ENCODE data around the gene RETREG1.

DNA sequence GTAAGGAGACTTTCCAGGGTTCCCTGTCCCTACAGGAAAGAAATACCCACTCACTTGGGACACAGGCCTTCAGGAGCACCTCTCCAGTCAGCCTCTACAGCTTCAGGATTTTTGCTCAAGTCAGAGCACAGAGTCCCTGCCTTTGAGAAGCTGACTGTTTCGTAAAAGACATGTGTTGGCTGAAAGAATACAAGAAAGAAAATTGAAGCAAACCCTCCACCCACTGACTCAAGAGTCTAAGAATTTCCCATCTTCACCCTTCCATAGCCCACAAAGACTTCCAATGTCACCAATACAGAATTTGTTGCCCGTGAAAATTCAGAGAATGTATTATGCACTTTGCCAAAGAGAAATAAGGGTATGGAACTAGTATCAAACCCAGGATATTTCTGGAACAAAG lies 98.2 kb downstream of the RETREG1 start:
- TF ChIP-seq POLR2A (IDR thresholded peaks at IDR 0.05), result no peak
- TF ChIP-seq, protein P1, sequence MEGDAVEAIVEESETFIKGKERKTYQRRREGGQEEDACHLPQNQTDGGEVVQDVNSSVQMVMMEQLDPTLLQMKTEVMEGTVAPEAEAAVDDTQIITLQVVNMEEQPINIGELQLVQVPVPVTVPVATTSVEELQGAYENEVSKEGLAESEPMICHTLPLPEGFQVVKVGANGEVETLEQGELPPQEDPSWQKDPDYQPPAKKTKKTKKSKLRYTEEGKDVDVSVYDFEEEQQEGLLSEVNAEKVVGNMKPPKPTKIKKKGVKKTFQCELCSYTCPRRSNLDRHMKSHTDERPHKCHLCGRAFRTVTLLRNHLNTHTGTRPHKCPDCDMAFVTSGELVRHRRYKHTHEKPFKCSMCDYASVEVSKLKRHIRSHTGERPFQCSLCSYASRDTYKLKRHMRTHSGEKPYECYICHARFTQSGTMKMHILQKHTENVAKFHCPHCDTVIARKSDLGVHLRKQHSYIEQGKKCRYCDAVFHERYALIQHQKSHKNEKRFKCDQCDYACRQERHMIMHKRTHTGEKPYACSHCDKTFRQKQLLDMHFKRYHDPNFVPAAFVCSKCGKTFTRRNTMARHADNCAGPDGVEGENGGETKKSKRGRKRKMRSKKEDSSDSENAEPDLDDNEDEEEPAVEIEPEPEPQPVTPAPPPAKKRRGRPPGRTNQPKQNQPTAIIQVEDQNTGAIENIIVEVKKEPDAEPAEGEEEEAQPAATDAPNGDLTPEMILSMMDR (IDR thresholded peaks at IDR 0.05), result no peak

Measured in testis (tissue), 2 donors.